DLD1 (cell line): ENCODE measurements around the gene CAMTA1.
"Not testable (repeated sequence)": the region's sequence is repeated elsewhere in the genome, so short reads cannot be mapped to it uniquely, and the experiment has no call there.

Experiments
- in situ Hi-C: cut with HindIII; loops from 2 replicates; pipeline ENCODE4 v1.10.0; 2017; ENCODE audit warnings: low sequenced_read_pairs

The CAMTA1 gene, protein sequence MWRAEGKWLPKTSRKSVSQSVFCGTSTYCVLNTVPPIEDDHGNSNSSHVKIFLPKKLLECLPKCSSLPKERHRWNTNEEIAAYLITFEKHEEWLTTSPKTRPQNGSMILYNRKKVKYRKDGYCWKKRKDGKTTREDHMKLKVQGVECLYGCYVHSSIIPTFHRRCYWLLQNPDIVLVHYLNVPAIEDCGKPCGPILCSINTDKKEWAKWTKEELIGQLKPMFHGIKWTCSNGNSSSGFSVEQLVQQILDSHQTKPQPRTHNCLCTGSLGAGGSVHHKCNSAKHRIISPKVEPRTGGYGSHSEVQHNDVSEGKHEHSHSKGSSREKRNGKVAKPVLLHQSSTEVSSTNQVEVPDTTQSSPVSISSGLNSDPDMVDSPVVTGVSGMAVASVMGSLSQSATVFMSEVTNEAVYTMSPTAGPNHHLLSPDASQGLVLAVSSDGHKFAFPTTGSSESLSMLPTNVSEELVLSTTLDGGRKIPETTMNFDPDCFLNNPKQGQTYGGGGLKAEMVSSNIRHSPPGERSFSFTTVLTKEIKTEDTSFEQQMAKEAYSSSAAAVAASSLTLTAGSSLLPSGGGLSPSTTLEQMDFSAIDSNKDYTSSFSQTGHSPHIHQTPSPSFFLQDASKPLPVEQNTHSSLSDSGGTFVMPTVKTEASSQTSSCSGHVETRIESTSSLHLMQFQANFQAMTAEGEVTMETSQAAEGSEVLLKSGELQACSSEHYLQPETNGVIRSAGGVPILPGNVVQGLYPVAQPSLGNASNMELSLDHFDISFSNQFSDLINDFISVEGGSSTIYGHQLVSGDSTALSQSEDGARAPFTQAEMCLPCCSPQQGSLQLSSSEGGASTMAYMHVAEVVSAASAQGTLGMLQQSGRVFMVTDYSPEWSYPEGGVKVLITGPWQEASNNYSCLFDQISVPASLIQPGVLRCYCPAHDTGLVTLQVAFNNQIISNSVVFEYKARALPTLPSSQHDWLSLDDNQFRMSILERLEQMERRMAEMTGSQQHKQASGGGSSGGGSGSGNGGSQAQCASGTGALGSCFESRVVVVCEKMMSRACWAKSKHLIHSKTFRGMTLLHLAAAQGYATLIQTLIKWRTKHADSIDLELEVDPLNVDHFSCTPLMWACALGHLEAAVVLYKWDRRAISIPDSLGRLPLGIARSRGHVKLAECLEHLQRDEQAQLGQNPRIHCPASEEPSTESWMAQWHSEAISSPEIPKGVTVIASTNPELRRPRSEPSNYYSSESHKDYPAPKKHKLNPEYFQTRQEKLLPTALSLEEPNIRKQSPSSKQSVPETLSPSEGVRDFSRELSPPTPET (N-terminal part only)

GRCh38 chr1:6785318-6785727, at the start of gene CAMTA1:
Gene CAMTA1, plus strand, starts transcription at chr1:6785454. Its CDS starts 77 bp downstream, at chr1:6785531.
- in situ Hi-C loops = no loop called here

DNA sequence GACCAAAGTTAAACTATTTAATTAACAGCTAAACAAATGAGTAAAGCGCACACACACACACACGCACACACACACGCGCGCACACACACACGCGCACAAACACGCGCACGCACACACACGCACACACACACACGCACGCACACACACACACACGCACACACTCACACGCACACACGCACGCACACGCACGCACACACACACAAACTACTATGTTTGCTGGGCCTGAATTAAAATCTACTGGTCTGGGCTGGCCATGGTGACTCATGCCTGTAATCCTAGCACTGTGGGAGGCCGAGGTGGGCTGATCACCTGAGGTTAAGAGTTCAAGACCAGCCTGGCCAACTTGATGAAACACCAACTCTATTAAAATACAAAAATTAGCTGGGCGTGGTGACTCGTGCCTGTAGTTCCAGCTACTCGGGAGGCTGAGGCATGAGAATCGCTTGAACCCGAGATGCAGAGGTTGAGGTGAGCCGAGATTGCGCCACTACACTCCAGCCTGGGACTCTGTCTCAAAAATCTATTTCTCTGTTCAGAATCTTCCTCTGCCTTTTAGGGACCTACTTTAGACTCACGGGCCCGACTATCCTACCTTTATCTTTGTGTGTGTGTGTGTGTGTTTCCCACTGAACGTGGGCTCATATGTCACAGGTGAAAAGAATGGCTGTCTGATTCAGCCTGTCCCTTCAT, 46.1 kb upstream of the CAMTA1 start:
- in situ Hi-C loops = no loop called here

DNA sequence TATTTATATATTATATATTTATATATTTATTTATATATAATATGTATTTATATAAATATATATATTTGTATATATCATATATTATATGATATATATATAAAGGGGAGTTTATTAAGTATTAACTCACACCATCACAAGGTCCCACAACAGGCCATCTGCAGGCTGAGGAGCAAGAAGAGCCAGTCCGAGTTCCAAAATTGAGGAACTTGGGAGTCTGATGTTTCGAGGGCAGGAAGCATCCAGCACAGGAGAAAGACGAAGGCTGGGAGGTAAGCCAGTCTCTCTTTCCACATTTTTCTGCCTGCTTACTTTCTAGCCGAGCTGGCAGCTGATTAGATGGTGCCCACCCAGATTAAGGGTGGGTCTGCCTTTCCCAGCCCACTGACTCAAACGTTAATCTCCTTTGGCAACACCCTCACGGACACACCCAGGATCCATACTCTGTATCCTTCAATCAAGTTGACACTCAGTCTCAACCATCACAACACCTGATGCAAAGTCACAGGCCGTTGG, 42.5 kb upstream of the CAMTA1 start:
- in situ Hi-C loops = not testable (repeated sequence)

DNA sequence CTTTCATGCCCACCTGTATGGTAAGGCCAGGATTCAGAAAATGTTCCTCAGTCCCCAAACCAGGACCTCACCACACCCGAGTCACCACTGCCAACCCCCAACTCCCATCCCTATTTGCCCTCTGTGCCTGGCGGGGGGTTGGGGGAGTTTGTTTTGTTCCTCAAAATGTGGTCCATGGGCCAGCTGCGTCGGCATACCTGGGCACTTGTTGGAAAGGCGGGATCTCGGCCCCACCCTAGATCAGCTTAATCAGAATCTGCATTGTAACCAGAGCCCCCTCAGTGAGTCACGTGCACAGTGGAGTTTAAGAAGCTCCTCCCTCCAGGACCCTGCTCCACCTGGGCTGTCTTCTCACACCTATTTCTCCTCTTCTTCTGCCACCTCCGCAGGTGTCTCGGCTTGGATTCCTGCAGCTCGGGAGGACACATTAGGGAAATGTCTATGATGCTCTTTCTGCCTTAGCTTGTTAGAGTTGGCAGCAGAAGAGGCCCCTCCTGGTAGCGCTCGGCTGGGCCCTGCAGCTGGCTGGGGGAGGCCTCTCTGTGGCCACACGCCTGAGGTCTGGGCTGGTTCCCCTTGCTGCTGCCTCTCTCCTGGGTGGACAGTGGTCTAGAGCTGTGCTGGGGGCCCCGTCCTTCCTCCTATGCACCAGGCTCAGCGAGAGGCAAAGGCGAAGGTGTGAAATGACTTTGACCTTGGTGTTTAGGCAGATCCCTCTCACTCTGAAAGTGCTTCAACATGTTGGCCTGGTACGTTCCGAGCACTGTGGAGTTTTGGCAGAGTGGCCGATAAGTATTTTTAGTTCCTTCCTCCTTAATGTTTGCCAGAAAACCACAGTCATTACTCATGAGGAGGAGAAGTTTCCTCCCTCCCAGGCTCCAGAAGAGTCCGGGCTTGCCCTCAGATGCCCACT, 41.8 kb upstream of the CAMTA1 start:
- in situ Hi-C loops = no loop called here

DNA sequence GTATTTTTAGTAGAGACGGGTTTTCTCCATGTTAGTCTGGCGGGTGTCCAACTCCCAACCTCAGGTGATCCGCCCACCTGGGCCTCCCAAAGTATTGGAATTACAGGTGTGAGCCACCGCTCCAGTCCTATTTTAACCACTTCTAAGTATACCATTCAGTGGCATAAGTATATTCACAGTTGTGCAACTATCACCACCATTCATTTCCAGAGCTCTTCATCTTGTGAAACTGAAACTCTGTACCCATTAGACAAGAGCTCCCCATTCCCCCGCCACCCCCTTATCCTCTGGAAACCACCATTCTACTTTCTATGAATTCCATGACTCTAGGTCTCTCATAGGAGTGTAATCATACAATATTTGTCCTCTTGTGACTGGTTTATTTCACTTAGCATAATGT, 40.2 kb upstream of the CAMTA1 start:
- in situ Hi-C loops = no loop called here

DNA sequence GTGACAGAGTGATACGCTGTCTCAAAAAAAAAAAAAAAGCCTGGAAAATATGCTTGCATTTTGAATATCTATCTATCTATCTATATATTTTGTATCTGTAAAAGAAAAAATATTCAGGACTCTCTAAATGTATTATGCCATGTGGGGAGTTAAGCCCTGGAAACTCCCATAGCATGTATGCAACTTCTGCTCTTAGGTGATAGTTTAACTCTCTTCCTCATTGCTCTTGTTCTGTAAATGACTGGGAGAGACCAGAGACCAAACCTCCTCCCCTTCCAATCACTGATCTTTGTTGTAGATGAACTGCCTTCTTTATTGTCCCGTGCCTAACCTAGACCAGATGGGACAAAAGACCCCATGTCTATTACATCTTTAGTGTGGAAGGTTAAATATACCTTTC, 37.6 kb upstream of the CAMTA1 start:
- in situ Hi-C loops = no loop called here

- in situ Hi-C loops = no loop called here
These were observed 34.8 kb upstream of the CAMTA1 start for GRCh38 chr1:6750490-6750889.

DNA sequence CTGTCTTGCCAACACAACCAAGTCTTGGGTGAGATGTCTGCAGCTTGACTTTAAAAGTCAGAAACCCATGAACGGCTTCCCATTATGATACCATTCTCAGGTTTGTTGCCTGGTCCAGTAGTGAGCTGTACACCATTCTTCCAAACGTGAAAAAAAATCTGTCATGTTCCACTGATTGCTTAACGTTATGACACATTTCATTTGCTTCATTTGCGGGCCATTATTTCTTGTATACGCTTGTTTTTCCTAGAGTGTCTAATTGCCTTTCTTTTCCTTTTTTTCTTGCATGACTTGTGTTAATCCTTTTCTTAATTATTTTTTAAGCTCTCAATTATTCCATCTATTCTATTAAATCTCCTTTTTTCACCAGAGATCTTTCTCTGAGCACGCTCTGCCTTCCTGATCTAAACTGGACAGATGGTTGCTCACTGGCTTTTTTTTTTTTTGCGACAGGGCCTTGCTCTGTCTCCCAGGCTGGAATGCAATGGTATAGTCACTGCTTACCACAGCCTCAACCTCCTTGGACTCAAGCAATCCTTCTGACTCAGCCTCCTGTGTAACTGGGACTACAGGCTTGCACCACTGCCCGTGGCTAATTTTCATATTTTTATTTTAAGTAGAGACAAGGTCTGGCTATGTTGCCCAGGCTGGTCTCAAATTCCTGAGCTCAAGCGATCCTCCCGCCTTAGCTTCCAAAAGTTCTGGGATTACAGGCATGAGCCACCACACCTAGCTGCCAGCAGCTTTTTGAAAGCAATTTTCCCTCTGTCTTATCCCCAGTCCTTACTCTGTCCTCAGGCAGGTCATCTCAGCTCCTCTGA, 31.7 kb upstream of the CAMTA1 start:
- in situ Hi-C loops = no loop called here

DNA sequence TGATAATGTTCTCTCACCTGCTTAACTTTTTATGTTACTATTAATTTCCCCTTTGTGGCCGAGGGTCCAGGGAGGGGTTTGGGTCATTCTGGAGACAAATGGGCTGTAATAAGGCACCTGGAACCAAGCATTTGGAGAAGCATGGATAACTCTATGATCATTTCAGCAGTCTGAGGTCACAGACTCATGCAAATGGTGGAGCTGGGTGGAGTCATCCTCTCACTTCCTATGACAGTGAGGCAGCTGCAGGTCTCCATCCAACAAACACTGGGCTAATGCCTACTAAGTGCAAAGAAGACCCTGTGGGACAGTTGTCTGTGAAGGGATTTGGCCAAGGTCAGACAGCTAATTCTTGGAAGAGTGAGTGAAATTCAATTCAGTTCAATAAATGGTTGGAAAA, 28.8 kb upstream of the CAMTA1 start:
- in situ Hi-C loops = no loop called here

DNA sequence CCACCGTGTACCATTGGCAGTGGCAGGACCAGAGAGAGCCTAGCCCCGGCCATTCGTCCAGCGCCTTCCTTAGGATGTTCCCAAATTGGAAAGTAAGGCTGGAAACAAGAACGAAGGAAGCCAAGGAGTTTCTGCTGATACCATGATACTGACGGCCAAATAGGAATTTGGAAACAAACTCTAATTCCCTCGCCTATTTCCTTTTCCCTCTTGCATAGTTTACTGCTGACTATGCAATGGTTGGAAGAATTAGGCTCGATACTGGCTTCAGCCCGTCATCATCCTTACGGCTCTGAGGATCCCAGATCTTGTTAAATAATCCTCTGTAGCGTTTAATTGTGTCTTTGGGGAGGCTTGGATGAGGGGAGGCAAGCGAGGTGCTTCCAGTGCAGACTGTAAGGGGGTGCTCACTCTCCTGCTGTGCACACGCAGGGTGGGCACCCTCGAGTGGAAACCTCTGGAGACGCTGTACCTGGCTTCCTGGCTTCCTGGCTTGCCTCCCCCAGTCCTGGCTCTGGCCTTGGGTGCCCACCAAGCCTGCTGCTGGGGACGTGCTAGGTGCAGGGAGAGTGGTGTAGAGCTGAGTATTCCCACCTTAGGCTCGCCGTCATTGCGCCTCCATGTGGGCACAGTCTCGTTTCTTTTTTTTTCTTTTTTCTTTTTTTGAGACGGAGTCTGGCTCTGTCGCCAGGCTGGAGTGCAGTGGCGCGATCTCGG, 27.4 kb upstream of the CAMTA1 start:
- in situ Hi-C loops = no loop called here

GRCh38 chr1:6761196-6761737, 24.0 kb upstream of the CAMTA1 start:
- in situ Hi-C loops = no loop called here

- in situ Hi-C loops = no loop called here
These were observed 23.2 kb upstream of the CAMTA1 start for GRCh38 chr1:6762060-6762459.

DNA sequence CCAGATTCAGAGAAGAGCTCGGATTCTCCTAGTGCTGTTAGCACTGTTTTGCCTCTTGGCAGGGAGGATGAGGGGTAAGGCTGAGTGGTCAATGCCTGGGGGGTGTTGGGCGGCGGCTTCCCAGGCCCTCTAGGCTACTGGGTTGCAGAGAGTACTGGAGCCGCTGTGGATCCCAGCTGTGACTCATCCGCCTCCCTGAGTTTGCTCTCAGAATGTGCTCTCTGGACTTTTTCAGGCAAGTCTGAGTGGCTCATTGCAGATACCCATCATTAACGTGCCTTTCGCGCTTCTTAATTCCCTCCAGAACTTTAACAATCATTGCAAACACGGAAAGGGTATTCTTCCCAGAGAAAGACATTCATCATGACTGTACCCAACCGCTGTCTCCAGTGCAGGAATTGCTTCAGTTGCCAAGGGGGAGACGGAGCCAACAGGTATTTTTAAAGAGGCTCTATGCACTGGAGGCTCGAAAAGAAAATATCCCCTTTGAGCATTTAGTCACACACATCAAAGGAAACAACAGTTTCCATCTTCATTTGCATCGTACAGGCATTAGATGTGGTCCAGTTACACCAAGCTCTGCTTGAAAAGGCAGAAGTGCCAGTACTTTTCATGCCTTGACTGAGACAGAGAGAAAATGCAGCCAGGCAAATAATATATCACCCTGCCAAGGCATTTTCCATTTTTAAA, 14.4 kb upstream of the CAMTA1 start:
- in situ Hi-C loops = no loop called here

- in situ Hi-C loops = no loop called here
These were observed 13.8 kb upstream of the CAMTA1 start for GRCh38 chr1:6771441-6771769.

DNA sequence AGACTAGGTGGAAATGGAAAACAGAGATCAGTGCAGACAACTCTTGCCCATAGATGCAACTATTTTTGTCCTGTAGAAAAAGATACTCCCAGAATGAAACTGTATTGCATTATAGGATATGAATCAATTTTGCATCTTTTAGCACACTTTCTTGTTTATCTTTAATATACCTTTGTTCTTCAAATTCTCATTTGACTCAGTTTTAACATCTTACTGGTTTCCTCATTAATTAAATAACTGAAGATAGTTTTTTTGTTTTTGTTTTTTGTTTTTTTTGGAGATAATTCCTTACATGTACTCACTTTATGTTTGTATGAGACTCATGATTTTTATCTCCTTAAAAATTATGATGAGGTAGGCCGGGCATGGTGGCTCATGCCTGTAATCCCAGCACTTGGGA, 10.9 kb upstream of the CAMTA1 start:
- in situ Hi-C loops = no loop called here

- in situ Hi-C loops = no loop called here
These were observed 9.8 kb upstream of the CAMTA1 start for GRCh38 chr1:6775261-6776043.
